Uterus (tissue), 4 donors: Measurements from ENCODE around the gene CACNB4. TPM values are rescaled to one million over a fixed set of nuclear protein-coding genes. Genes with fewer than 3 reads are reported as not detected.
"Not testable (repeated sequence)": the region's sequence is repeated elsewhere in the genome, so short reads cannot be mapped to it uniquely, and the experiment has no call there.

Source experiments
- DNase-seq, 2 donors: peaks; one replicate each; pipeline ENCODE4 v3.0.0-alpha.2; 2019 to 2020
- H3K27ac ChIP-seq, 2 donors: fragments of 200-600 bp; sonication (generic); 1 replicate in 1 of 2; 2 replicates in 1 of 2; pipeline ENCODE4 v1.5.1; 2016 to 2018
- H3K27me3 ChIP-seq, 2 donors: fragments of 200-600 bp; sonication (generic); one replicate each; pipeline ENCODE4 v1.5.1; 2018 to 2019; ENCODE audit warnings: control low read depth in 1 of 2
- H3K36me3 ChIP-seq, 2 donors: fragments of 200-600 bp; sonication (generic); one replicate each; pipeline ENCODE4 v1.5.1; 2019; ENCODE audit warnings: control low read depth in 1 of 2
- H3K4me1 ChIP-seq, 2 donors: fragments of 200-600 bp; sonication (generic); one replicate each; pipeline ENCODE4 v1.5.1; 2018 to 2019; ENCODE audit warnings: control low read depth in 1 of 2
- H3K4me3 ChIP-seq, 2 donors: fragments of 200-600 bp; sonication (generic); 1 replicate in 1 of 2; 2 replicates in 1 of 2; pipeline ENCODE4 v1.5.1; 2018 to 2019; ENCODE audit warnings: mild to moderate bottlenecking in 1 of 2
- H3K9me3 ChIP-seq, 2 donors: fragments of 200-600 bp; sonication (generic); one replicate each; pipeline ENCODE4 v1.5.1; 2019; ENCODE audit warnings: control low read depth in 1 of 2
- POLR2A ChIP-seq, 2 donors: fragments of 450-650 bp; IDR thresholded peaks; one replicate each; pipeline ENCODE4 v1.6.1; 2016; ENCODE audit warnings: antibody characterized with exemption in 2 of 2, mild to moderate bottlenecking in 1 of 2, moderate library complexity in 1 of 2
- intact Hi-C: fragments of 100-400 bp; cut with DNase I; formaldehyde crosslinking; loops from one replicate; pipeline ENCODE4 v1.15.1; 2023; ENCODE audit warnings: low total_unique reads
- total RNA-seq, 4 donors: library from RNA; depleted of rRNA in 3 of 4; stranded (reverse); fragments of >200 nt in 3 of 4; gene quantifications; one replicate each; pipeline versions ENCODE4 v1.1.0 to v1.2.4, GENCODE V29; 2014 to 2023
- TF ChIP-seq, protein P1 (sequence below), 4 experiments: fragments of 200-600 bp in 2 of 4; fragments of 450-650 bp in 2 of 4; sonication (generic) in 2 of 4; IDR thresholded peaks; one replicate each; pipeline ENCODE4 v1.5.1; 2016 to 2019; ENCODE audit warnings: antibody characterized with exemption in 4 of 4, mild to moderate bottlenecking in 2 of 4, moderate library complexity in 1 of 4
- donor health status: DM: yes; HTN: yes; CAD: no.

CACNB4 gene
- total RNA-seq, 4 donors from 2014 or later, result 0.26 to 14.0 (median 1.6) TPM

DNA sequence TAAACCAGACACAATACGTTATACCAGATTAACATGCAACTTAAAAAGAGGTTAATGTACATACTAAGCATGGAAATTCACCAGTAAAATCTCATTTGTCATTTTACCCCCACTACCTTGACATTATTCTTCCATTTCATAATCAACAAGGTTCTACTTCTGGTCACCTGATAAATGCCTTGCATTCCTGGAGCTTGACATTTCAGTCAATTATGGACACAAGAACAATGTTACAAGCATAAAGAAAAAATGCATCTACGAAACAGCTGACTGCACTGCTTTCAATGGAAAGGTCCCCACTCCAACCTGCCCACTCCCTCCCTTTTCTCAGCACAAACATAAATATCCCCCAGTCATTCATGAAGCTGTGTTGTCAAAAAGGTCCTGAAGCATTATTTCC lies 302.1 kb downstream of the CACNB4 start:
- Histone ChIP-seq H3K27ac (no peak overlapping the region), H3K9me3 (no peaks in the 10 kb centered on the region), H3K4me1 (no peaks in the 10 kb centered on the region), H3K27me3 (no peaks in the 10 kb centered on the region), H3K4me3 (no peak overlapping the region), H3K36me3 (no peaks in the 10 kb centered on the region)
- DNase-seq, result no peak
- intact Hi-C loops, result no loop called here
- TF ChIP-seq POLR2A (IDR thresholded peaks at IDR 0.05), result no peak

DNA sequence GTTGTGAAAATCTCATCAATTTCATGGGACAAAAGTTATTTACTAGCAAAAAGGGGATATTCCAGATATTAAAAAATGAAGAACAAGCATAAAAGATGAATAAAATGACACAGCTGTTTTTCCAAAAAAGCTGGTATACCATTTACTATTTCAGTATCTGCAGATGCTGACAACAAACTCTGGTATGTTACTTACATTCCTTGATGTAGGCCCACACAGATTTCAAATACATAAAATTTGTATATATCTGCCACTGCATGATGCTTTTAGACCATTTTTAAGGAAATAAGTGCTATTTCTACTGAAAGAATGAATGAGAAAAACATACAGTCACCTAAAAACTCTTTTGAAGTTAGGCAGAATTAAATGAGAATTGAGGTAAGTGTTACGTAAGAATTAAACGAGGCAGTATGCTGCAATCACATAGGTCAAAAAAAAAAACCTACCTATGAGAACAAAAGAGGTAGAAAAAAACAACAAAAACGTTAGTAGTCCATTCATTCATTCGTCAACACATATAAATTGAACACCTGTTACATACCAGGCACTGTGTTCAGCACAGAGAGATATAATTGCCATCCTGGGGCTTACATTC lies 303.1 kb downstream of the CACNB4 start:
- no peaks in the 10 kb centered on the region for H3K36me3 ChIP-seq
- H3K4me3 ChIP-seq, result no peak overlapping the region
- no peaks in the 10 kb centered on the region for H3K9me3 ChIP-seq
- DNase-seq, result no peak
- no peaks in the 10 kb centered on the region for H3K4me1 ChIP-seq
- intact Hi-C loops, result no loop called here
- no peaks in the 10 kb centered on the region for H3K27me3 ChIP-seq
- TF ChIP-seq, protein P1, sequence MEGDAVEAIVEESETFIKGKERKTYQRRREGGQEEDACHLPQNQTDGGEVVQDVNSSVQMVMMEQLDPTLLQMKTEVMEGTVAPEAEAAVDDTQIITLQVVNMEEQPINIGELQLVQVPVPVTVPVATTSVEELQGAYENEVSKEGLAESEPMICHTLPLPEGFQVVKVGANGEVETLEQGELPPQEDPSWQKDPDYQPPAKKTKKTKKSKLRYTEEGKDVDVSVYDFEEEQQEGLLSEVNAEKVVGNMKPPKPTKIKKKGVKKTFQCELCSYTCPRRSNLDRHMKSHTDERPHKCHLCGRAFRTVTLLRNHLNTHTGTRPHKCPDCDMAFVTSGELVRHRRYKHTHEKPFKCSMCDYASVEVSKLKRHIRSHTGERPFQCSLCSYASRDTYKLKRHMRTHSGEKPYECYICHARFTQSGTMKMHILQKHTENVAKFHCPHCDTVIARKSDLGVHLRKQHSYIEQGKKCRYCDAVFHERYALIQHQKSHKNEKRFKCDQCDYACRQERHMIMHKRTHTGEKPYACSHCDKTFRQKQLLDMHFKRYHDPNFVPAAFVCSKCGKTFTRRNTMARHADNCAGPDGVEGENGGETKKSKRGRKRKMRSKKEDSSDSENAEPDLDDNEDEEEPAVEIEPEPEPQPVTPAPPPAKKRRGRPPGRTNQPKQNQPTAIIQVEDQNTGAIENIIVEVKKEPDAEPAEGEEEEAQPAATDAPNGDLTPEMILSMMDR (IDR thresholded peaks at IDR 0.05), result no peak
- no peak for TF ChIP-seq POLR2A (IDR thresholded peaks at IDR 0.05)
- H3K27ac ChIP-seq, result no peak overlapping the region

DNA sequence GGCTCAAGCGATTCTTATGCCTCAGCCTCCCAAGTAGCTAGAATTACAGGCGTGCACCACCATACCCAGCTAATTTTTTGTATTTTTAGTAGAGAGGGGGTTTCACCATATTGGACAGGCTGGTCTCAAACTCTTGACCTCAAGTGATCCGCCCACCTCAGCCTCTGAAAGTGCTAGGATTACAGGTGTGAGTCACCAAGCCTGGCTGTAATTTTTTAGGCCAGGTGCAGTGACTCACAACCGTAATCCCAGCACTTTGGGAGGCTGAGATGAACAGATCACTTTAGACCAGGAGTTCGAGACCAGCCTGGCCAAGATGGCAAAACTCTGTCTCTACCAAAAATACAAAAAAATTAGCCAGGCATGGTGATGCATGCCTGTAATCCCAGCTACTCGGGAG lies 304.4 kb downstream of the CACNB4 start:
- H3K9me3 ChIP-seq, H3K4me1 ChIP-seq, intact Hi-C loops, H3K36me3 ChIP-seq, H3K27me3 ChIP-seq, H3K27ac ChIP-seq, H3K4me3 ChIP-seq, DNase-seq: not testable (repeated sequence)

DNA sequence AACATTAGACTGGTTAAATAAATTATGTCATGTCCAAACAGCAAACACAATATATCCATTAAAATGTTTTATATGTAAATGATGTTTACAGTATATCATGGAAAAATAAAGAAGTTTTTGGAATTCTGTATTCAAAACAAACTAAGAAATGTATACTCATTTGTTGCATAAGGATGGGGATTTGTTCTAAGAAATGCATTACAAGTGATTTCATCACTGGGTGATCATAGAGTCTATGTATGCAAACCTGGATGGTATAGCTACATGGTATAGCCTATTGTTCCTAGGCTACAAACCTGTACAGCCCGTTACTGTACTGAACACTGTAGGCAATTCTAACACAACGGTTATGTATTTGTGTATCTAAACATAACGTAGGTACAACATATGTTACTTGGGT lies 305.7 kb downstream of the CACNB4 start:
- Histone ChIP-seq H3K27ac (no peak overlapping the region), H3K27me3 (no peaks in the 10 kb centered on the region), H3K36me3 (no peaks in the 10 kb centered on the region), H3K4me1 (no peaks in the 10 kb centered on the region), H3K4me3 (no peak overlapping the region), H3K9me3 (no peaks in the 10 kb centered on the region)
- no peak for DNase-seq
- intact Hi-C loops, result no loop called here
- TF ChIP-seq, protein P1 (IDR thresholded peaks at IDR 0.05), result no peak
- TF ChIP-seq POLR2A (IDR thresholded peaks at IDR 0.05), result no peak

DNA sequence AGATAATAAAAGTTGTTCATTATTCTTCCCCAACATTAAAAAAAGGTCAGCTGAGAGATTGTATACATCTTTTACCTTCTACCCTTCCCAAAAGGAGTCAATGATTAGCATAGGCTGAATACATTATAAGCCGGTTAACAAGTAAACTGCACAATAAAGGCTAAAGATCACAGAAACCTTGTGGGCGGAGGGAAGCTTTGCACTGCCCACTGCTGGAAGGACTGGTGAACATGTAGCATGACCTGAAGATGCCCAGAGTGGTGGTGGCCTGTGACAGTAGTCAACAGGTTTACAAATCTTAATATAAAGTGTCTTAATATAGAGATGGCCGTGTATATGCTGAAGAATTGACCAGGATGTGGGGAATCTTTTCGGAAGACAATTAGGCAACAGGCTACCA lies 306.3 kb downstream of the CACNB4 start:
- Histone ChIP-seq H3K4me1 (no peaks in the 10 kb centered on the region), H3K27me3 (no peaks in the 10 kb centered on the region), H3K36me3 (no peaks in the 10 kb centered on the region), H3K9me3 (no peaks in the 10 kb centered on the region), H3K4me3 (no peak overlapping the region), H3K27ac (no peak overlapping the region)
- no peak for DNase-seq
- TF ChIP-seq, protein P1 (IDR thresholded peaks at IDR 0.05), result no peak
- TF ChIP-seq POLR2A (IDR thresholded peaks at IDR 0.05), result no peak
- intact Hi-C loops, result no loop called here

DNA sequence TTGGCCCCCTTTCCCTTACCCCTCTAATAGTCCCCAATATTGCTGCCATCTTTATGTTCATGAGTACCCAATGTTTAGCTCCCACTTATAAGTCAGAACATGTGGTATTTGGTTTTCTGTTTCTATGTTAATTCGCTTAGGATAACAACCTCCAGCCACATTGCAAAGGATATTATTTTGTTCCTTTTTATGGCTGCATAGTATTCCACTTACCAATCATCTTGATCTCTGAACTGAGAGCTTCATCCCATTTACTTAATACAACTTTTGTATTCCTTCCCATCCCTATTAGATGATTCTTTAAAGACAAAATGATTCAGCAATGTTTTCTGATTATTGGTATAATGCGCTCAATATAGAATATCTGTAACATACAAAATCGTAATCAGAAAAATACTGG lies 307.3 kb downstream of the CACNB4 start:
- TF ChIP-seq, protein P1 (IDR thresholded peaks at IDR 0.05), result no peak
- no peak for TF ChIP-seq POLR2A (IDR thresholded peaks at IDR 0.05)
- H3K36me3 ChIP-seq, result no peaks in the 10 kb centered on the region
- no peak for DNase-seq

More for the DNA sequence above, 307.3 kb downstream of the CACNB4 start:
- Histone ChIP-seq H3K9me3 (no peaks in the 10 kb centered on the region), H3K4me1 (no peaks in the 10 kb centered on the region), H3K27ac (no peak overlapping the region), H3K4me3 (no peak overlapping the region), H3K27me3 (no peaks in the 10 kb centered on the region)
- intact Hi-C loops, result no loop called here
